Cardiac fibroblast (primary cell): ENCODE measurements around the gene CYRIA.

Source experiments
- DNase-seq, 2 donors: peaks; one replicate each; pipeline versions ENCODE4 v3.0.0 to v3.0.0-alpha.2; 2010; ENCODE audit warnings: low read depth in 2 of 2
- H3K4me3 ChIP-seq, 2 donors: replicated peaks in 1 of 2; 1 replicate in 1 of 2; 2 replicates in 1 of 2; pipeline ENCODE4 v1.5.1; 2011; ENCODE audit warnings: low read depth in 2 of 2, low read length in 2 of 2, mild to moderate bottlenecking in 2 of 2, moderate library complexity in 1 of 2
- TF ChIP-seq, protein P1 (sequence below): IDR thresholded peaks from one replicate; pipeline ENCODE4 v1.5.1; 2011; ENCODE audit warnings: low read depth, mild to moderate bottlenecking, low read length, inconsistent platforms

The CYRIA gene

DNA sequence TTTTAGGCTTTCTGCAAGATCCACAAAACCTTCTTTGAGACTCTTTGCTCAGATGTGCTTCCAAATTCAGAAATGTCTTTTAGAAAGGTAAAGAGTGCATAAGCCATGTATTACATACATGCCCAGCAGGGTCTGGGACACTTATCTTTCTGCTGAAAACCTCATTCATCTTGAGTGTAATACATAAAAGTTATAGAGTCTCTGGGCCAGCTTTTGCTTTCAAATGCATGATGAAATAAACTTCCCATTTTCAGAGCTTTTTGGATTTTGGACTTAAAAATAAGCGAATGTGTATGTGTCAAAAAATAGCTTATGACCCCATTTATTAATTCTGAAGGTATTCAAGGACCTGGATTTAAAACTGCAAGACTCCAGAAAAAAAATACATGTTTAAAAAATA, 8.0 kb downstream of the CYRIA start:
- DNase-seq, result no peak
- no peak overlapping the region for H3K4me3 ChIP-seq
- TF ChIP-seq, protein P1, sequence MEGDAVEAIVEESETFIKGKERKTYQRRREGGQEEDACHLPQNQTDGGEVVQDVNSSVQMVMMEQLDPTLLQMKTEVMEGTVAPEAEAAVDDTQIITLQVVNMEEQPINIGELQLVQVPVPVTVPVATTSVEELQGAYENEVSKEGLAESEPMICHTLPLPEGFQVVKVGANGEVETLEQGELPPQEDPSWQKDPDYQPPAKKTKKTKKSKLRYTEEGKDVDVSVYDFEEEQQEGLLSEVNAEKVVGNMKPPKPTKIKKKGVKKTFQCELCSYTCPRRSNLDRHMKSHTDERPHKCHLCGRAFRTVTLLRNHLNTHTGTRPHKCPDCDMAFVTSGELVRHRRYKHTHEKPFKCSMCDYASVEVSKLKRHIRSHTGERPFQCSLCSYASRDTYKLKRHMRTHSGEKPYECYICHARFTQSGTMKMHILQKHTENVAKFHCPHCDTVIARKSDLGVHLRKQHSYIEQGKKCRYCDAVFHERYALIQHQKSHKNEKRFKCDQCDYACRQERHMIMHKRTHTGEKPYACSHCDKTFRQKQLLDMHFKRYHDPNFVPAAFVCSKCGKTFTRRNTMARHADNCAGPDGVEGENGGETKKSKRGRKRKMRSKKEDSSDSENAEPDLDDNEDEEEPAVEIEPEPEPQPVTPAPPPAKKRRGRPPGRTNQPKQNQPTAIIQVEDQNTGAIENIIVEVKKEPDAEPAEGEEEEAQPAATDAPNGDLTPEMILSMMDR, result no peak

DNA sequence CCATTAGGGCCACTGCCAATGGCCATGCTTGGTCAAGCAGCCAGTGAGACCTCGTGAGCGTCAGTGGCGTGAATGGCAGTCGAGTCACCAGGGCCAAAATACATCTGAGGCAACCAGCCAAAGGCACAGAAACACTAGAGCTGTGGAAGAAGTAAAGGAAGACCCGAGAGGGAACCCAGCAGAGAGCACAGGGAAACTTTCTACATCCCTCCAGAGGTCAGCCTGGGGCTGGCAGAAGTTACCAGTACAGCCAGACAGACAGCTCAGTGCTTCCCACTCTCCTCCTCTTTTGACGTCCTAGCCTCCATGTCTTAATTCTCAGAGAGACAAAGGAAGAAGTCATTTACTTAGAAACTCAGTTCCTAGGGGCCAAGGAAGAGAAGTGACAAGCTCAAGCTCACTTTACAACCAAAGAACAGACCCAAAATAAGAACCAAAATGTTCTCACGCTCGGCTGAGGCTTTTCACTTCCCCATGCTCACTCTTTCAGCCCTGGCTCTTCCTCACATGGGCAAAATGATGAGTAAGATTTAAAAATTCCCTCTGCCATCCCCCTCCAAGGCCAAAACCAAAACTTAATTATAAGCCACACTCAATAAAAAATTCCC, 8.7 kb downstream of the CYRIA start:
- H3K4me3 ChIP-seq, result no peak overlapping the region
- TF ChIP-seq, protein P1, result no peak
- DNase-seq, result no peak

DNA sequence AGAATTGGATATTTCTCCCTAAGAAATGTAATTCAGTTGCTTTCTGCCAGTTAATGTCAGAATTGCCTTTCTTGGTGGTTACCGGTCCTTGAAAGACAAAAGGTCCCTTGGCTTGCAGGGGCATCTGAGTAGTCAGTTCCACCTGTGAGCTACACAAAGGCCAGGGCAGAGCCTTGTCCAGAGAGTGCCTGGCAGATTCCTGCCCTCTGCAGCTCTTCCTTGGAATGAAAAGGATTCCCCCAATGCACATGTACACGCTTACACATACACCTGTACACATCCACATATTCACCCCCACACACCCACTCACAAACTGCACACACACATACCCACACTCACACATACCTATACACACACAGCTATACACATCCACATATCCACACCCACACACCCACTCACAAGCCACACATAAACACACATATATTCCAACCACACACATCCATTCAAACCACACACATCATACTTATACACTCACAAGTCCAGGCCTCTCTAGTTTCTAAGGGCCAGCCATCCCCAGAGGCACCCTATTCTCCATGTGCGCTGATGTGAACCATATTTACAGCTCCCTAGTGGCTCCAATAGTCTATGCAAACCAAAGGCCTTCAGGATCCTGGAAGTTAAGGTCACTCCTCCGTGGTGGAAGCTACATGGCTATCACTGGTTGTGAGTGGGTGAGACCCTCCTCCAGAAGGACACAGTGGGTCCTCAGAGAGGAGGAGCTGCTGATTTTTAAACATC, 9.6 kb downstream of the CYRIA start:
- no peak overlapping the region for H3K4me3 ChIP-seq
- DNase-seq, result no peak
- TF ChIP-seq, protein P1, result no peak

DNA sequence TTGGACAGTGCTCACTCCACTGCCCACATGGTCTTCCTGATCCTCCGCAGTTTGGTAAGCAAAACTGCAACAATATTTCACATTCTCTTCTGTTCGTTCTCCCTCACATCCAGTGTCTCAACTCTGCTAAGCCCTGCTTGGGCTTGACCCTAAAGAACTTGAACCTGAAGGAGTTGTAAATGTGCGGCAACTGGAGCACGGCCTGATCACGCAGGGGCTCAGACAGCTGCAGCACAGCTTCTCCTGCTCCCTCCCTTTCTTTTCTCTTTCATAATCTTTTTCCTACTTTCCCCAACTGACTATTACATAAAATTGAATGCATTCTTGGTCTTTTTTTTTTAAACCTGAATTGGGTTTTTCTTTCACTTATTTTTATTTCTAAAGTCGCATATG, 10.2 kb downstream of the CYRIA start:
- no peak for DNase-seq
- H3K4me3 ChIP-seq, result no peak overlapping the region
- TF ChIP-seq, protein P1, result no peak

DNA sequence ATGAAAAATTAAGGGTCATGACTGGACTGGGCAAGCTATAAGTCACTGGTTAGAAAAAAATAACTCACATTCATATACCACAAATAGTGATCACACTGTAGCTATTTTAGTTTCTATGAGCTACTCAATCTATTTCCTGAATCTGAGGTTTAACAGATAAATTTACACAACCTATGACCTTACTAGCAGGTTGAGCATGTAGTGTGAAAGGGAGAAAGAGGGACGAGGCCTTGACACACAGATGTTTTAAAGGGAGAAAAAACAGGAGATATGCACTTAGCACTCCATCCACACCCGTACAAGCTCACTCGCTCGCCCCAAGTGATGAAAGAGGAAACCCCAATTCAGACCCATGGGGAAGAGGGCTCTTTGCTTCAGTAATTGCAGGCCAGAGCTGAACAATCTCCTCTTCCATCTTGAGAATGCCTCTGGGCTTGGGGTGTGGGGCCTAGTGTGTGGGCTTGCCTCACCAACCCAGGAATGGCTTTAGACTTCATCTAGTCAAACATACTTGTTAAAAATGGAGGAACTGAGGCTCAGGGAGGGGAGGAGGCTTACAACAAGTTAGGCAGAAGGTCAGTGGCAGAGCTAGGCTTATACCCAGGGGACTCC, 10.7 kb downstream of the CYRIA start:
- TF ChIP-seq, protein P1, result no peak
- H3K4me3 ChIP-seq, result no peak overlapping the region
- DNase-seq, result no peak

DNA sequence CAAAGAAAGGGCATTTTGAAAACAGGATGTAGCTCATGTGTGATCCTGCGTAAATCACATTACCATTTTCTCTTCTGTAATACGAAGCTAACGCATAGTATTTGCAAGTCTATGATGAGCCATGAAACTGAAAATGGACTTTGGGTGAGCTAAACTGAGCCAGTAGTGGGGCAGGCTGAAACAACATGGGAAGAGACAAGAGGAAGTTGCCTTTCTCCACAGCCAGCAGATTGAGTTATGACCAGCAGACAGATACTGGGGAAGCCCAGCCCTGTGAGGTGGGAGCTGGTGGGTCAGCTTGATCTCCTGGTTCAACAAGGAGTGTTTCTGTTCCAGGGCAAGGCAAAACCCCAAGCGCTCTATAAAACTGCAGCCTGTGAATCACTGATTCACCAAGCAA, 11.8 kb downstream of the CYRIA start:
- TF ChIP-seq, protein P1, result no peak
- DNase-seq, result no peak
- H3K4me3 ChIP-seq, result no peak overlapping the region
